ENCODE data around the gene GALNT2.

The GALNT2 gene

GRCh38 chr1:230147253-230148125, 80.5 kb downstream of the GALNT2 start:
- TF ChIP-seq, protein P1, sequence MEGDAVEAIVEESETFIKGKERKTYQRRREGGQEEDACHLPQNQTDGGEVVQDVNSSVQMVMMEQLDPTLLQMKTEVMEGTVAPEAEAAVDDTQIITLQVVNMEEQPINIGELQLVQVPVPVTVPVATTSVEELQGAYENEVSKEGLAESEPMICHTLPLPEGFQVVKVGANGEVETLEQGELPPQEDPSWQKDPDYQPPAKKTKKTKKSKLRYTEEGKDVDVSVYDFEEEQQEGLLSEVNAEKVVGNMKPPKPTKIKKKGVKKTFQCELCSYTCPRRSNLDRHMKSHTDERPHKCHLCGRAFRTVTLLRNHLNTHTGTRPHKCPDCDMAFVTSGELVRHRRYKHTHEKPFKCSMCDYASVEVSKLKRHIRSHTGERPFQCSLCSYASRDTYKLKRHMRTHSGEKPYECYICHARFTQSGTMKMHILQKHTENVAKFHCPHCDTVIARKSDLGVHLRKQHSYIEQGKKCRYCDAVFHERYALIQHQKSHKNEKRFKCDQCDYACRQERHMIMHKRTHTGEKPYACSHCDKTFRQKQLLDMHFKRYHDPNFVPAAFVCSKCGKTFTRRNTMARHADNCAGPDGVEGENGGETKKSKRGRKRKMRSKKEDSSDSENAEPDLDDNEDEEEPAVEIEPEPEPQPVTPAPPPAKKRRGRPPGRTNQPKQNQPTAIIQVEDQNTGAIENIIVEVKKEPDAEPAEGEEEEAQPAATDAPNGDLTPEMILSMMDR (IDR thresholded peaks at IDR 0.05; ENCODE audit: borderline replicate concordance, insufficient read depth, low read depth, low read length) = no peak
- no peak overlapping the region for H3K4me3 ChIP-seq (ENCODE audit: low read depth, low read length)

DNA sequence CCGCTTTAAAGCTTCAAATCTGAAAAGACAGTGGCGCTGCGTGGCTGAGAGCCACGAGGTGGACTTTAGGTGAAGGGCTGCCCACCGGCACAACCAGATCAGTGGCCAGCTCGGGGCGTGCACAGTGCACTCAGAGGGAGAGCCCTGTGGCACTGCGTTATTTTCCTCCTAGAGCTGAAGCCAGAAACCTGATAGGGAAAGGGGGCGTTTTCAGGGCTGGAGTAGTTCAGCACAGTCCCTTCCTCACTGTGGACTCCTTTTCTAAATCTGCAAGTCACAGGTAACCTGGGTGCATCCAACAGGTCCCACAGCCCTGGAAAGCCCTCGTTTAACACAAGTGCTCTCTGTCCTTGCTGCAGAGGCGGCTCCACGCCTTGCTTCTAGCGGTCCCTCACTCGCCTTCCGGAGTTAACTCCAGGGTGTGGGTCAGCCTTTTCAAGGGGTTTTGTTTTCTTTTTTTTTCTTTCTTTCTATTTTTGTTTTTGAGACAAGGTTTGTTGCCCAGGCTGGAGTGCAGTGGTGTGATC, 81.2 kb downstream of the GALNT2 start:
- H3K4me3 ChIP-seq (ENCODE audit: low read depth, low read length) = no peak overlapping the region
- TF ChIP-seq, protein P1 (IDR thresholded peaks at IDR 0.05; ENCODE audit: borderline replicate concordance, insufficient read depth, low read depth, low read length) = no peak

GRCh38 chr1:230148768-230149469, 81.9 kb downstream of the GALNT2 start:
- TF ChIP-seq, protein P1 (IDR thresholded peaks at IDR 0.05; ENCODE audit: borderline replicate concordance, insufficient read depth, low read depth, low read length) = no peak
- no peak overlapping the region for H3K4me3 ChIP-seq (ENCODE audit: low read depth, low read length)

GRCh38 chr1:230149751-230150584, 82.9 kb downstream of the GALNT2 start:
- peak overlapping the region; percentile 7 for H3K4me3 ChIP-seq (ENCODE audit: low read depth, low read length)

DNA sequence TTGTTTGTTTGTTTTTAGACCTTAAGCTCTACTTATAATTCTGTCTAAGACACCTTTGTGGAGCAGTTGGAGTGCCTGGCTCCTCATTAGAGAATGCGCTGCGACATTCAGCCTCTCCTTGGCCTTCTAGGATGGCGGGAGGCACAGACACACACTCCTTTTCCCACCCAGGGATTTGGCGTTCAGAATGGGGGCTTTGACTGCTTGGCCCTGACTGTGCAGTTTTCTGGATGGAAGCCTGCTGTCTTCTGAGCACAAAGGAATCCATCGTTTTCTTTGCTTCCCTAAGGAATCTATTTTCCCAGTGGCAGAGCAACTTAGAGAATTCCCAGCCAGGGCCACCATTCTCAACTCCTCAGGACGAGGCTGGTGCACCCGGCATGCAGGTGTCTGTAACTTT, 83.6 kb downstream of the GALNT2 start:
- H3K4me3 ChIP-seq (ENCODE audit: low read depth, low read length) = no peak overlapping the region
- TF ChIP-seq, protein P1 (IDR thresholded peaks at IDR 0.05; ENCODE audit: borderline replicate concordance, insufficient read depth, low read depth, low read length) = no peak

More at GRCh38 chr1:230149751-230150584, 82.9 kb downstream of the GALNT2 start:
- TF ChIP-seq, protein P1 (IDR thresholded peaks at IDR 0.05; ENCODE audit: borderline replicate concordance, insufficient read depth, low read depth, low read length) = no peak

DNA sequence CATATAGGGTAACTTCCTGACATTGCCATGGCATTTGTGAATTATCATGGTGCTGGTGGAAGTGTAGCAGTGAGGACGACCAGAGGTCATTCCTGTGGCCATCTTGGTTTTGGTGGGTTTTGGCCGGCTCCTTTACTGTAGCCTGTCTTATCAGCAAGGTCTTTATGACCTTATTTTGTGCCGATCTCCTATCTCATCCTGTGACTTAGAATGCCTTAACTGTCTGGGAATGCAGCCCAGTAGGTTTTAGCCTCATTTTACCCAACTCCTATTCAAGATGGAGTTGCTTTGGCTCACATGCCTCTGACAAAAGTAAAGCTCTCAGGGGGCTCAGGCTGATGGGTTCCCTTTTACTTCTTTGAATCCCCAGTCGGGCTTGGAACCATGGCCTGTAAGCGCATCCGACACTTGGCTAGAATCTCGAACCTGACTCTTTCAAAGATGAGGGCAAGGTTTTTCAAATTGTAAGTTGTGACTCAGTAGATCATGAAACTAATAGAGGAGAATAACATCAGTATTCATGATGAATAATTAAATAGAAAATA, 85.0 kb downstream of the GALNT2 start:
- H3K4me3 ChIP-seq (ENCODE audit: low read depth, low read length) = no peak overlapping the region
- TF ChIP-seq, protein P1 (IDR thresholded peaks at IDR 0.05; ENCODE audit: borderline replicate concordance, insufficient read depth, low read depth, low read length) = no peak

All from GM12875 (cell line).